Tibial artery (tissue), 4 donors: Measurements from ENCODE around the gene CIITA.

Experiments used
- DNase-seq, 2 donors: peaks; one replicate each; pipeline ENCODE4 v3.0.0-alpha.2; 2019
- H3K27ac ChIP-seq, 2 donors: fragments of 200-600 bp; sonication (generic) in 1 of 2; 1 replicate in 1 of 2; 2 replicates in 1 of 2; pipeline ENCODE4 v1.5.1; 2018 to 2019; ENCODE audit warnings: mild to moderate bottlenecking in 1 of 2
- H3K27me3 ChIP-seq, 2 donors: fragments of 200-600 bp; sonication (generic) in 1 of 2; one replicate each; pipeline versions ENCODE4 v1.5.1 to v1.6.0; 2016 to 2019
- H3K36me3 ChIP-seq, 3 donors: fragments of 200-600 bp; sonication (generic) in 2 of 3; one replicate each; pipeline ENCODE4 v1.5.1; 2016 to 2019; ENCODE audit warnings: mild to moderate bottlenecking in 2 of 3
- H3K4me1 ChIP-seq, 4 donors: fragments of 200-600 bp; sonication (generic) in 2 of 4; 1 replicate in 3 of 4; 2 replicates in 1 of 4; pipeline ENCODE4 v1.5.1; 2016 to 2019
- H3K4me3 ChIP-seq, 2 donors: fragments of 200-600 bp; sonication (generic) in 1 of 2; 1 replicate in 1 of 2; 2 replicates in 1 of 2; pipeline ENCODE4 v1.5.1; 2018 to 2019; ENCODE audit warnings: mild to moderate bottlenecking in 2 of 2
- H3K9me3 ChIP-seq, 3 donors: fragments of 200-600 bp; sonication (generic) in 1 of 3; one replicate each; pipeline ENCODE4 v1.5.1; 2016 to 2019
- intact Hi-C: fragments of 100-400 bp; cut with DNase I; formaldehyde crosslinking; loops from one replicate; pipeline ENCODE4 v1.15.0; 2023; ENCODE audit warnings: low total_unique reads
- TF ChIP-seq, protein P1 (sequence below), 2 experiments: fragments of 200-600 bp in 1 of 2; fragments of 450-650 bp in 1 of 2; IDR thresholded peaks; one replicate each; pipeline ENCODE4 v1.5.1; 2017 to 2019; ENCODE audit warnings: antibody characterized with exemption in 2 of 2, mild to moderate bottlenecking in 1 of 2, moderate library complexity in 1 of 2

Gene CIITA

DNA sequence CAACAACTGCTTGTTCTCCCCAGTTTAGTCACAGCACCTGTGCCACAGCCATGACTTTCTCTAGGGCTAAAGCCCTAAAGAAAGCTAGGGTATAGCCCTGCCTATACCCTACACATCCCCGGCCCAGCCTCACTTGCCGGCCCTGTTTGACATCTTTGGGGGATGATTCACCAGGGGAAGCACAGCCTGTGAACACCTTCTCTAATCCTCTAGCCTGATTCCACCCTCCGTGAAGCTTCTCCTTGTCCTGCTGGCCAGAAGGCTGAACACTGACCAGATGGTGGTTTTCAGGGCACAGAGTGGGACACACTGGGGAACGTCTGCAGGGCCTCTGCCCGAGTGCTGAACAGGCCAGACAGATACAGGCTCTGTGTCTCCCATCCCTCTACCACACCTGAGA, 73.4 kb downstream of the CIITA start:
- Histone ChIP-seq H3K4me3 (no peak overlapping the region), H3K9me3 (no peaks in the 10 kb centered on the region), H3K4me1 (peaks cover 0 to 51% (median 37%) of the 10 kb centered on the region in 4 donors), H3K27me3 (no peaks in the 10 kb centered on the region), H3K27ac (no peak overlapping the region), H3K36me3 (no peaks in the 10 kb centered on the region)
- TF ChIP-seq, protein P1, sequence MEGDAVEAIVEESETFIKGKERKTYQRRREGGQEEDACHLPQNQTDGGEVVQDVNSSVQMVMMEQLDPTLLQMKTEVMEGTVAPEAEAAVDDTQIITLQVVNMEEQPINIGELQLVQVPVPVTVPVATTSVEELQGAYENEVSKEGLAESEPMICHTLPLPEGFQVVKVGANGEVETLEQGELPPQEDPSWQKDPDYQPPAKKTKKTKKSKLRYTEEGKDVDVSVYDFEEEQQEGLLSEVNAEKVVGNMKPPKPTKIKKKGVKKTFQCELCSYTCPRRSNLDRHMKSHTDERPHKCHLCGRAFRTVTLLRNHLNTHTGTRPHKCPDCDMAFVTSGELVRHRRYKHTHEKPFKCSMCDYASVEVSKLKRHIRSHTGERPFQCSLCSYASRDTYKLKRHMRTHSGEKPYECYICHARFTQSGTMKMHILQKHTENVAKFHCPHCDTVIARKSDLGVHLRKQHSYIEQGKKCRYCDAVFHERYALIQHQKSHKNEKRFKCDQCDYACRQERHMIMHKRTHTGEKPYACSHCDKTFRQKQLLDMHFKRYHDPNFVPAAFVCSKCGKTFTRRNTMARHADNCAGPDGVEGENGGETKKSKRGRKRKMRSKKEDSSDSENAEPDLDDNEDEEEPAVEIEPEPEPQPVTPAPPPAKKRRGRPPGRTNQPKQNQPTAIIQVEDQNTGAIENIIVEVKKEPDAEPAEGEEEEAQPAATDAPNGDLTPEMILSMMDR (IDR thresholded peaks at IDR 0.05), result no peak
- intact Hi-C loops, result no loop called here
- DNase-seq, result no peak

DNA sequence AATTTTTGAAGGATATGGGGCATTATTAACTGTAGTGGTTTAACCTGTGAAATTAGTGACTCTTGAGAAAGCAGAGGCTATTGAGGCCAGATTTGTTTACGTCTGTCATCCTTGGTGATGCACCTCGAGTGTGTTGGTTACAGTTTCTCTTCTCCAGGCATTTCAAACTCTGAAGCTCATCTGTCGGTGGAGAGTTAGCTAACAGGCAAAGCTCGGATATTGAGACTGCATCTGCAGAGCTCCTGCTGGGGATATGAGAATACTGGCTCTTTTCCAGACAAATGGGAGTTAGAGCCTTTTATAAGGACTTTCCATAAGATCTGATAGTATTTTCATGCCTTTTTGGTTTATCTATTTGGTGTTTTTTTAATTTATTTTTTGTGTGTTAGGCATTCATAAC, 74.0 kb downstream of the CIITA start:
- H3K36me3 ChIP-seq, result no peaks in the 10 kb centered on the region
- TF ChIP-seq, protein P1 (IDR thresholded peaks at IDR 0.05), result no peak
- no peak overlapping the region for H3K27ac ChIP-seq
- no peak overlapping the region for H3K4me3 ChIP-seq
- no peak for DNase-seq
- no peaks in the 10 kb centered on the region for H3K27me3 ChIP-seq
- no peaks in the 10 kb centered on the region for H3K9me3 ChIP-seq
- intact Hi-C loops, result no loop called here
- H3K4me1 ChIP-seq, result peaks cover 0 to 45% (median 31%) of the 10 kb centered on the region in 4 donors

DNA sequence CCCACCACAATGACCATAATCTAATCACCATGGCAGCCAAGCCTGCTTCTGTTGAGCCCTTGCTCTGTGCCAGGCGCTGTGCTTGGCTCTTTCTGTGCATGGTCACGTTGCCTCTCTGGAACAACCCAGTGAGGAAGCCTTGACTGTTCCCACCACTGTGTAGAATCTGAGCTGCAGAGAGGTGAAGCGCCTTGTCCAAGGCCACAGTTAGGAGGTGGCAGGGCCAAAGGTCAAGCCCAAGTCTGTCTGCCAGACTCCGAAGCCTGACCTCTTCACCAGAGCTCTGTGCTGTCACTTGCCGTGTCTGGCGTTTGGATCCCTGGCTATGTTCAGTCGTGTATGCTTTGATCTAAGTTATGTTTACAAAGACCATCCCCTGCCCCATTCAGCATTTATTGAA, 77.9 kb downstream of the CIITA start:
- intact Hi-C loops, result no loop called here
- Histone ChIP-seq H3K4me3 (no peak overlapping the region), H3K27ac (no peak overlapping the region), H3K36me3 (peaks cover 0 to 7% (median 7%) of the 10 kb centered on the region in 3 donors), H3K9me3 (no peaks in the 10 kb centered on the region), H3K27me3 (no peaks in the 10 kb centered on the region), H3K4me1 (peaks cover 0 to 15% (median 9%) of the 10 kb centered on the region in 4 donors)
- DNase-seq, result no peak
- TF ChIP-seq, protein P1 (IDR thresholded peaks at IDR 0.05), result no peak

DNA sequence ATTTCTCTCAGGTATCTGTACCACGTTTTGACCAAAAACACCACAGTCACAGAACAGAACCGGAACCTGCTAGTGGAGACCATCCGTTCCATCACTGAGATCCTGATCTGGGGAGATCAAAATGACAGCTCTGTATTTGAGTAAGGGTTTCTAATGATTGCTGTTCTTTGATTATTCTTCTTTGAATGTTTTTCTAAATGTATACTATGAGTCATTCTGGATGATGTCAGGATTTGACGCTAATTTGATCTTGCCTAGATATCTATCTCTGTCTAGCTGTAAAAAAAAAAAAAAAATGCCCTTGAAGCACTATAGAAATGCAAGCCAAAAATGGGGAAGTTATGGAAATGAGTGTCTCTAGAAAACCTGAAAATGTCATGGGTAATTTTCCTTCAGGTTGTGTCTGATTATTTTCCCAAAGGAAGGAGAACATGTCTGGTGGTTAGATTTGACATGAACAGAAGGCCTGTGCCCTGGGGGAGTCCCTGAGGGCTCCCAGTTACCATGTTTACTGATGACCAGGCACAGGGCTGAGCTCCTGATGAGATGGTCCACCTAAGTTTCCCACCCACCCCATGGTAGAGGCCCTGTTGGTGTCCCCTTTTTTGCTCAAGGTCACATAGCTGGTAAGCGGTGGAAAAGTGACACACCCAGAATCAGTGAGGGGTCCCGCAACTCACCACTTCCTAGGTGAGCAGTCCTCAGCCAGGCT, 80.9 kb downstream of the CIITA start:
- no peaks in the 10 kb centered on the region for H3K9me3 ChIP-seq
- TF ChIP-seq, protein P1 (IDR thresholded peaks at IDR 0.05), result no peak
- no peak overlapping the region for H3K4me3 ChIP-seq
- intact Hi-C loops, result no loop called here
- no peak for DNase-seq
- H3K27ac ChIP-seq, result no peak overlapping the region
- peaks cover 6 to 17% (median 11%) of the 10 kb centered on the region in 3 donors for H3K36me3 ChIP-seq
- peaks cover 0 to 26% (median 8%) of the 10 kb centered on the region in 4 donors for H3K4me1 ChIP-seq
- H3K27me3 ChIP-seq, result no peaks in the 10 kb centered on the region

DNA sequence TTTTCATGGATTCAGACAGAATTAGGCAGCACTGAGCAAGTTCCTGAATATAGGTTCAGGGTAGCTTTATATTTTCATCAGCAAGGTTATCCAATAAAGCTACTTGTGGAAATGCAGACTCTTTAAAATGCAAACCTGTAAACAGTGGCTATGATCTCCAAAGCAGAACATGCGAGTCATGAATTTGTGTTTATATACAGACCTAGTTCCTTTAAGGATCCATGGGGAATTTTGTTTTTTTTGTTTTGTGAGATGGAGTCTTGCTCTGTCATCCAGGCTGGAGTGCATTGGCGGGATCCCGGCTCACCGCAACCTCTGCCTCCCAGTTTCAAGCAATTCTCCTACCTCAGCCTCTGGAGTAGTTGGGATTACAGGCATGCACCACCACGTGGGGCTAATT, 82.2 kb downstream of the CIITA start:
- intact Hi-C loops, result no loop called here

More for the DNA sequence above, 82.2 kb downstream of the CIITA start:
- no peaks in the 10 kb centered on the region for H3K9me3 ChIP-seq
- H3K36me3 ChIP-seq, result peaks cover 14 to 27% (median 18%) of the 10 kb centered on the region in 3 donors
- peaks cover 0 to 21% (median 8%) of the 10 kb centered on the region in 4 donors for H3K4me1 ChIP-seq
- no peak overlapping the region for H3K4me3 ChIP-seq
- H3K27me3 ChIP-seq, result no peaks in the 10 kb centered on the region
- no peak overlapping the region for H3K27ac ChIP-seq
- DNase-seq, result no peak
- TF ChIP-seq, protein P1 (IDR thresholded peaks at IDR 0.05), result no peak
